GM21390 (cell line): ENCODE results near the gene NFE2.
"Not testable (repeated sequence)": the region's sequence is repeated elsewhere in the genome, so short reads cannot be mapped to it uniquely, and the experiment has no call there.

Experiments used
- ATAC-seq: cut with Tn5 transposase; IDR thresholded peaks from one replicate; pipeline ENCODE4 v1.9.1; 2021; ENCODE audit not compliant: unreplicated experiment

Gene NFE2

GRCh38 chr12:54300732-54301427 is at the start of gene NFE2:
NFE2 (minus strand) TSS chr12:54301015; CDS start chr12:54295248, 5,767 bp downstream.
- ATAC-seq: no peak

GRCh38 chr12:54349679-54350078 is 48.9 kb upstream of the NFE2 start:
- no peak for ATAC-seq

- ATAC-seq: no peak
Observed at GRCh38 chr12:54349036-54349435, 48.2 kb upstream of the NFE2 start.

GRCh38 chr12:54341378-54342300 is 40.8 kb upstream of the NFE2 start:
- no peak for ATAC-seq

GRCh38 chr12:54340846-54341245 is 40.0 kb upstream of the NFE2 start:
- ATAC-seq: no peak

GRCh38 chr12:54338698-54339296 is 38.0 kb upstream of the NFE2 start:
- no peak for ATAC-seq

GRCh38 chr12:54337854-54338650 is 37.2 kb upstream of the NFE2 start:
- no peak for ATAC-seq

GRCh38 chr12:54337280-54337842 is 36.5 kb upstream of the NFE2 start:
- ATAC-seq: no peak

GRCh38 chr12:54333420-54334034 is 32.7 kb upstream of the NFE2 start:
- no peak for ATAC-seq

GRCh38 chr12:54331461-54331860 is 30.6 kb upstream of the NFE2 start:
- ATAC-seq: no peak

GRCh38 chr12:54330442-54330841 is 29.6 kb upstream of the NFE2 start:
- no peak for ATAC-seq

- ATAC-seq: no peak
Observed at GRCh38 chr12:54329759-54330158, 28.9 kb upstream of the NFE2 start.

GRCh38 chr12:54328595-54329337 is 28.0 kb upstream of the NFE2 start:
- no peak for ATAC-seq

- not testable (repeated sequence) for ATAC-seq
Observed at GRCh38 chr12:54325442-54326109, 24.8 kb upstream of the NFE2 start.

- peak; percentile 99 for ATAC-seq
Observed at GRCh38 chr12:54324617-54325441, 24.0 kb upstream of the NFE2 start, which contains the start of gene COPZ1. COPZ1 (plus strand) TSS chr12:54325131; CDS start chr12:54325164, 33 bp downstream.

GRCh38 chr12:54321363-54321762 is 20.5 kb upstream of the NFE2 start:
- ATAC-seq: no peak

- not testable (repeated sequence) for ATAC-seq
Observed at GRCh38 chr12:54312309-54312708, 11.5 kb upstream of the NFE2 start.

GRCh38 chr12:54311051-54311450 is 10.2 kb upstream of the NFE2 start:
- ATAC-seq: no peak
